ENCODE results near the gene NPAS3.

The NPAS3 gene

DNA sequence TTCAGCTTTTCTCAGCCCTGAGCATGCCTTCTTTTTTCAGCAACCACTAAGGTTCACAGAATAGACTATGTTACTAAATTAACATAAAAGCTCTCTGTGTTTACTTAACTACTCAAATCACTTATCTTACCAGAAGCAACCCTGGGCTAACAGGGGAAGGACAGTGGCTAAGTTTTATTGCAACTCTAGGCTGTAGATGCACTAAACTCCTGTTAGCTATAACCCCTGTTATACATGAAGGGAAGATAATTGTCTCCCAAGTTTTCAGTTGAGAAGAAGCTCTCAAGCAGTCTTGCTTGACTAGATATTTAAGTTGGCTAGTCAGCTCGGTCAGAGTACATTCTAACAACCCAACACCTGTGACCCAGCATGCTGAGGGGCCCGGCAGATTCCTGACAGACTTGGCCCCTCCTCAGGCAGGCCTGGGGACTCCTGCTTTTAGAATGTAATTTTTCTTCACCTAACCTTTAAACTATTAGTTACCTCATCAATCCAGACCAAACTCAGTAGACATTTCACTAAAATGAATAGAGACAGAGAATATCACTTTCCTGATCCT lies 547.7 kb downstream of the NPAS3 start:
- TF ChIP-seq, protein P1, sequence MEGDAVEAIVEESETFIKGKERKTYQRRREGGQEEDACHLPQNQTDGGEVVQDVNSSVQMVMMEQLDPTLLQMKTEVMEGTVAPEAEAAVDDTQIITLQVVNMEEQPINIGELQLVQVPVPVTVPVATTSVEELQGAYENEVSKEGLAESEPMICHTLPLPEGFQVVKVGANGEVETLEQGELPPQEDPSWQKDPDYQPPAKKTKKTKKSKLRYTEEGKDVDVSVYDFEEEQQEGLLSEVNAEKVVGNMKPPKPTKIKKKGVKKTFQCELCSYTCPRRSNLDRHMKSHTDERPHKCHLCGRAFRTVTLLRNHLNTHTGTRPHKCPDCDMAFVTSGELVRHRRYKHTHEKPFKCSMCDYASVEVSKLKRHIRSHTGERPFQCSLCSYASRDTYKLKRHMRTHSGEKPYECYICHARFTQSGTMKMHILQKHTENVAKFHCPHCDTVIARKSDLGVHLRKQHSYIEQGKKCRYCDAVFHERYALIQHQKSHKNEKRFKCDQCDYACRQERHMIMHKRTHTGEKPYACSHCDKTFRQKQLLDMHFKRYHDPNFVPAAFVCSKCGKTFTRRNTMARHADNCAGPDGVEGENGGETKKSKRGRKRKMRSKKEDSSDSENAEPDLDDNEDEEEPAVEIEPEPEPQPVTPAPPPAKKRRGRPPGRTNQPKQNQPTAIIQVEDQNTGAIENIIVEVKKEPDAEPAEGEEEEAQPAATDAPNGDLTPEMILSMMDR (conservative IDR thresholded peaks at IDR 0.05; ENCODE audit: low read length) = no peak
- no peak for DNase-seq (ENCODE audit: low read depth)
- no peak overlapping the region for H3K4me3 ChIP-seq (ENCODE audit: low read length)

GRCh38 chr14:33488582-33488981 lies 549.9 kb downstream of the NPAS3 start:
- H3K4me3 ChIP-seq (ENCODE audit: low read length) = no peak overlapping the region
- TF ChIP-seq, protein P1 (conservative IDR thresholded peaks at IDR 0.05; ENCODE audit: low read length) = no peak
- DNase-seq (ENCODE audit: low read depth) = no peak

GRCh38 chr14:33490555-33490954 lies 551.9 kb downstream of the NPAS3 start:
- DNase-seq (ENCODE audit: low read depth) = no peak
- TF ChIP-seq, protein P1 (conservative IDR thresholded peaks at IDR 0.05; ENCODE audit: low read length) = no peak
- H3K4me3 ChIP-seq (ENCODE audit: low read length) = no peak overlapping the region

DNA sequence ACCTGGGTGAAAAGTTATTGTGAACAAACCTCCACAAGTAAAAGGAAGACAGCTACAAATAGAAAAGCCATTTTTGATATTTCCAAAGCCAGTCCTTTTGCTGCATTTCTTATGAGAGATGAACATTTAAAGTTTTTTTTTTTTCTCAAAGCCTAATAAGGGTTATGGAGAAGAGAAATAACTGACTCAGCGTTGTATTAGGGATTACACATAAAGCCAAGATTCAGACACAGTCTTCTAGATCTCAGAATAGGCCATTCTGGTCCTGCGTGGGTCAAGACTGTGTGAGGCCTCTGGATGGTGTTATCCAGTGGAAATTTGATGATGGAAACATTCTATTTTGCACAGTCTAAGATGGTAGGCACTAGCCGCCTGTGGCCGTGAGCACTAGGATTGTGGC lies 552.4 kb downstream of the NPAS3 start:
- H3K4me3 ChIP-seq (ENCODE audit: low read length) = no peak overlapping the region
- TF ChIP-seq, protein P1 (conservative IDR thresholded peaks at IDR 0.05; ENCODE audit: low read length) = no peak
- DNase-seq (ENCODE audit: low read depth) = no peak

- no peak overlapping the region for H3K4me3 ChIP-seq (ENCODE audit: low read length)
- no peak for DNase-seq (ENCODE audit: low read depth)
- TF ChIP-seq, protein P1 (conservative IDR thresholded peaks at IDR 0.05; ENCODE audit: low read length) = no peak
Observed at GRCh38 chr14:33492491-33492890, 553.8 kb downstream of the NPAS3 start.

DNA sequence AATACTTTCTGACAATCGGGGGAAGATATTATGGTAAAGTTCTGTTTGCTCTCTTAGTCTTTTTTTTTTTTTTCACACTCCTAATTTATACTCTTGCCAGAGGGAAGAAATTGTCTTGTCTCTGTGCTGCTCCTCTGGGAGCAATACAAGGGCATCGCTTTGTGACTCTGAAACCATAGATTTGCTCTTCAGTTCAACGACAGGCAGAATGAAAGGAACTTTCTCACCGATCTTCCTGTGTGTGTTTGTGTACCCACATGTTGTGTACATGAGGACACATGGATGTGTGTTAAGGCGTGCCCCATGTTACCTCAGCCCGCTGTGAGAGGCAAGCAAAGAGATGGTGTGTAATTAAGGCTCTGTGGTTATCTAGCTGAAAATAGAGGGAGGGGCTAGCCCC lies 554.6 kb downstream of the NPAS3 start:
- TF ChIP-seq, protein P1 (conservative IDR thresholded peaks at IDR 0.05; ENCODE audit: low read length) = no peak
- DNase-seq (ENCODE audit: low read depth) = no peak
- no peak overlapping the region for H3K4me3 ChIP-seq (ENCODE audit: low read length)

DNA sequence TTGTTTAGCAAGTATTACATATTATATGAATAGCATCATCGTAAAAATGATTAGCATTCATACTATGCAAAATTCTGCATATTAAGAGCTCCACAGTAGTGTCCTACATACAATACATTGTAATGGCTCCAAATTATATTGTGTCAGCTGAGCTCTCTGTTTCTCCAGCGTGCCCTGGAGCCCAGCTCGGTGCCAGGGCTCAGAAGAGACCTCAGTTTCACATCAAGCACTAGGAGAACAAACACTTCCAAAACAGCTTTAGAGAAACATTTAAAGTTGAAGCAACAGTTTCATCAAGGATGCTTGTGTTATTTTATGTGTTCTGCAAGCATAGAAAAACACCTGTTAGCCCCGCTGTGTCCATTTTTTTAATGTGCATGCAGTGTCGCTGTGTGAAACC lies 555.3 kb downstream of the NPAS3 start:
- H3K4me3 ChIP-seq (ENCODE audit: low read length) = no peak overlapping the region
- TF ChIP-seq, protein P1 (conservative IDR thresholded peaks at IDR 0.05; ENCODE audit: low read length) = no peak
- DNase-seq (ENCODE audit: low read depth) = no peak
